H1 (cell line): Measurements from ENCODE around the gene AHCY. TPM values are rescaled to one million over a fixed set of nuclear protein-coding genes. Genes with fewer than 3 reads are reported as not detected.
"Not testable (repeated sequence)": the region's sequence is repeated elsewhere in the genome, so short reads cannot be mapped to it uniquely, and the experiment has no call there.

Experiments
- CTCF ChIA-PET: fragments of 300-600 bp; sonication (Branson Sonifier 250); formaldehyde crosslinking; loops from one replicate; lab custom pipeline; 2021; ENCODE audit not compliant: partially characterized antibody; lab: Charles Lee
- POLR2A ChIA-PET: fragments of 300-600 bp; sonication (Branson Sonifier 250); formaldehyde crosslinking; loops from one replicate; lab custom pipeline; 2021; ENCODE audit warnings: inconsistent platforms; ENCODE audit not compliant: partially characterized antibody; lab: Charles Lee
- DNase-seq, 2 experiments: peaks; one replicate each; pipeline versions ENCODE4 v3.0.0 to v3.0.0-alpha.2; 2010 to 2022; ENCODE audit warnings: low spot score in 2 of 2, low read depth in 1 of 2, mixed read lengths in 1 of 2
- FAIRE-seq: peaks from 2 replicates; lab custom pipeline; 2011; peaks lifted over from hg19 to GRCh38; lab: Jason Lieb, UNC
- H2AFZ ChIP-seq: 2 replicates; pipeline ENCODE4 v1.8.1; 2012; ENCODE audit warnings: low read length, inconsistent platforms
- H2AK5ac ChIP-seq: 2 replicates; pipeline ENCODE4 v1.6.1; 2013; ENCODE audit warnings: low read depth, low read length
- H2BK120ac ChIP-seq: replicated peaks from 2 replicates; pipeline ENCODE3; 2013; ENCODE audit warnings: low read depth, low read length, inconsistent platforms
- H2BK12ac ChIP-seq: 2 replicates; pipeline ENCODE4 v1.6.1; 2013; ENCODE audit warnings: low read depth, low read length
- H2BK15ac ChIP-seq: 2 replicates; pipeline ENCODE4 v1.6.1; 2013; ENCODE audit warnings: low read length
- H2BK20ac ChIP-seq: 2 replicates; pipeline ENCODE4 v1.6.1; 2013; ENCODE audit warnings: low read length
- H2BK5ac ChIP-seq: 2 replicates; pipeline ENCODE4 v1.6.1; 2013; ENCODE audit warnings: low read depth, low read length
- H3K14ac ChIP-seq: 2 replicates; pipeline ENCODE4 v1.6.1; 2013; ENCODE audit warnings: inconsistent platforms; ENCODE audit not compliant: insufficient read length
- H3K18ac ChIP-seq: 2 replicates; pipeline ENCODE4 v1.6.1; 2013; ENCODE audit warnings: low read length; ENCODE audit errors: extremely low read depth
- H3K23ac ChIP-seq: 2 replicates; pipeline ENCODE4 v1.6.1; 2013; ENCODE audit warnings: inconsistent platforms; ENCODE audit not compliant: insufficient read length
- H3K23me2 ChIP-seq: 2 replicates; pipeline ENCODE4 v1.6.1; 2013; ENCODE audit warnings: low read depth, low read length
- H3K27ac ChIP-seq: 2 replicates; pipeline ENCODE4 v1.6.1; 2011; ENCODE audit warnings: low read depth, low read length, inconsistent platforms
- H3K27me3 ChIP-seq, 4 experiments: replicated peaks in 1 of 4; 1 replicate in 1 of 4; 2 replicates in 3 of 4; pipeline versions ENCODE4 v1.6.1 to v1.8.1; 2011 to 2013; ENCODE audit warnings: low read length in 3 of 4, mild to moderate bottlenecking in 3 of 4, inconsistent platforms in 2 of 4, mixed read lengths in 2 of 4, moderate library complexity in 1 of 4; ENCODE audit not compliant: control insufficient read depth in 3 of 4, insufficient read depth in 3 of 4; ENCODE audit errors: extremely low read depth in 1 of 4
- H3K36me3 ChIP-seq, 4 experiments: 2 replicates each; pipeline versions ENCODE4 v1.6.1 to v1.8.1; 2011 to 2013; ENCODE audit warnings: mild to moderate bottlenecking in 4 of 4, low read length in 3 of 4, moderate library complexity in 2 of 4, control low read depth in 1 of 4, inconsistent platforms in 1 of 4; ENCODE audit not compliant: insufficient read depth in 4 of 4, control insufficient read depth in 2 of 4
- H3K4ac ChIP-seq: replicated peaks from 2 replicates; pipeline ENCODE3; 2013; ENCODE audit warnings: low read length, low read depth, mixed read lengths, inconsistent platforms; ENCODE audit not compliant: insufficient read length
- H3K4me1 ChIP-seq, 4 experiments: replicated peaks in 1 of 4; 1 replicate in 1 of 4; 2 replicates in 3 of 4; pipeline versions ENCODE4 v1.6.1 to v1.8.1; 2011 to 2013; ENCODE audit warnings: low read length in 3 of 4, inconsistent platforms in 2 of 4, mixed read lengths in 1 of 4; ENCODE audit not compliant: insufficient read depth in 4 of 4, control insufficient read depth in 3 of 4
- H3K4me2 ChIP-seq, 2 experiments: 2 replicates each; pipeline versions ENCODE4 v1.6.1 to v1.8.1; 2011 to 2013; ENCODE audit warnings: low read depth in 2 of 2, low read length in 2 of 2, control low read depth in 1 of 2, inconsistent platforms in 1 of 2, mild to moderate bottlenecking in 1 of 2; ENCODE audit not compliant: insufficient read depth in 1 of 2
- H3K4me3 ChIP-seq, 4 experiments: fragments of 200-600, 300-600 bp in 1 of 4; sonication (generic), shearing (Covaris generic), sonication (Bioruptor Twin) in 1 of 4; 2 replicates each; pipeline versions ENCODE4 v1.5.1 to v1.8.1; 2011 to 2016; ENCODE audit warnings: low read length in 4 of 4, low read depth in 3 of 4, control low read depth in 2 of 4, inconsistent platforms in 2 of 4, mild to moderate bottlenecking in 2 of 4, mixed read lengths in 1 of 4, moderate library complexity in 1 of 4; ENCODE audit not compliant: insufficient read depth in 2 of 4; ENCODE audit errors: extremely low read depth in 1 of 4
- H3K56ac ChIP-seq: replicated peaks from 2 replicates; pipeline ENCODE3; 2013; ENCODE audit warnings: low read depth, mild to moderate bottlenecking, mixed read lengths, low read length, inconsistent platforms; ENCODE audit not compliant: insufficient read length
- H3K79me1 ChIP-seq: 2 replicates; pipeline ENCODE4 v1.6.1; 2013; ENCODE audit warnings: low read depth, low read length, control low read depth
- H3K79me2 ChIP-seq, 2 experiments: 2 replicates each; pipeline versions ENCODE4 v1.6.1 to v1.8.1; 2012 to 2013; ENCODE audit warnings: low read length in 2 of 2, mild to moderate bottlenecking in 2 of 2, inconsistent platforms in 1 of 2; ENCODE audit not compliant: insufficient read depth in 2 of 2, control insufficient read depth in 1 of 2
- H3K9ac ChIP-seq, 4 experiments: replicated peaks in 1 of 4; 1 replicate in 1 of 4; 2 replicates in 3 of 4; pipeline versions ENCODE4 v1.6.1 to v1.8.1; 2011 to 2013; ENCODE audit warnings: low read depth in 3 of 4, low read length in 3 of 4, control low read depth in 2 of 4, mild to moderate bottlenecking in 2 of 4, moderate library complexity in 2 of 4, inconsistent platforms in 1 of 4; ENCODE audit errors: extremely low read depth in 1 of 4
- H3K9me3 ChIP-seq, 2 experiments: 2 replicates each; pipeline versions ENCODE4 v1.6.1 to v1.8.1; 2012 to 2013; ENCODE audit warnings: mild to moderate bottlenecking in 2 of 2, moderate library complexity in 2 of 2, control low read depth in 1 of 2, inconsistent platforms in 1 of 2, low read depth in 1 of 2, low read length in 1 of 2, mixed read lengths in 1 of 2; ENCODE audit not compliant: insufficient read depth in 2 of 2
- H4K20me1 ChIP-seq, 2 experiments: replicated peaks in 1 of 2; 2 replicates each; pipeline versions ENCODE3 to v1.8.1; 2011 to 2013; ENCODE audit warnings: inconsistent platforms in 2 of 2, low read length in 2 of 2, mild to moderate bottlenecking in 1 of 2; ENCODE audit not compliant: insufficient read depth in 2 of 2, control insufficient read depth in 1 of 2
- H4K5ac ChIP-seq: 2 replicates; pipeline ENCODE4 v1.6.1; 2013; ENCODE audit warnings: low read length, low read depth, mixed read lengths, inconsistent platforms; ENCODE audit not compliant: insufficient read length
- H4K8ac ChIP-seq: 2 replicates; pipeline ENCODE4 v1.8.0; 2013; ENCODE audit warnings: mild to moderate bottlenecking, moderate library complexity, low read length, inconsistent platforms; ENCODE audit not compliant: insufficient read depth; ENCODE audit errors: extremely low read depth
- H4K91ac ChIP-seq: replicated peaks from 2 replicates; pipeline ENCODE3; 2013; ENCODE audit warnings: low read length, mixed read lengths, inconsistent platforms; ENCODE audit not compliant: insufficient read length
- WGBS, 2 experiments: shearing (Covaris generic) in 1 of 2; methylation state at CpG; one replicate each; pipeline versions ENCODE4 v1.1.6 to v1.1.7; 2013 to 2015; ENCODE audit warnings: low lambda C conversion rate in 2 of 2, mixed read lengths in 2 of 2, inconsistent platforms in 1 of 2, low coverage in 1 of 2, missing lambda C conversion rate in 1 of 2; ENCODE audit not compliant: insufficient replicate concordance in 2 of 2, insufficient coverage in 1 of 2, insufficient read length in 1 of 2; ENCODE audit errors: extremely low coverage in 1 of 2, missing lambda C conversion rate in 1 of 2; 5-methylcytosine and 5-hydroxymethylcytosine counted together
- polyA plus RNA-seq, 7 experiments: library from polyadenylated mRNA; depleted of rRNA in 3 of 7; stranded (reverse) in 5 of 7; unstranded in 2 of 7; fragments of >200 nt in 5 of 7; fragments of 200-250 nt in 2 of 7; gene quantifications; 1 replicate in 5 of 7; 2 replicates in 1 of 7; 4 replicates in 1 of 7; pipeline versions ENCODE4 v1.2.1 to v1.2.3, GENCODE V29; 2011 to 2013; ENCODE audit warnings: missing spikeins in 2 of 7, mixed read lengths in 2 of 7
- total RNA-seq: library from RNA; stranded (reverse); fragmentation: NEBNext Ultra II Directional; extraction: Animal tissue kit (Norgen Biotek cat#: 25700); gene quantifications from 2 replicates; pipeline ENCODE4 v1.2.1, GENCODE V29; 2021

The AHCY gene
- total and polyA plus RNA-seq, 2 of the 8 experiments (the other 6 are each of a cell fraction or from before 2014, with no cell fraction given), result 404 to 638 TPM

DNA sequence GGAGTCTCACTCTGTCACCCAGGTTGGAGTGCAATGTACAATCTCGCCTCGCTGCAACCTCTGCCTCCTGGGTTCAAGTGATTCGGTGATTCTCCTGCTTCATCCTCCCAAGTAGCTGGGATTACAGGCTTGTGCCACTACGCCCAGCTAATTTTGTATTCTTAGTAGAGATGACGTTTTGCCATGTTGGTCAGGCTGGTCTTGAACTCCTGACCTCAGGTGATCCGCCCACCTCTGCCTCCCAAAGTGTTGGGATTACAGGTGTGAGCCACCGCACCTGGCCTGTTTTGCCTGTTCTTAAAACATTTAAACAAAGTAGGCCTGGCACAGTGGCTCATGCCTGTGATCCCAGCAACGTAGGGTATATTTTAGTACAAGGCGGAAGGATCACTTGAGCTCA lies 38.0 kb upstream of the AHCY start:
- H3K23ac ChIP-seq, H2BK120ac ChIP-seq, H3K9ac ChIP-seq, H3K14ac ChIP-seq, POLR2A ChIA-PET, H3K9me3 ChIP-seq, FAIRE-seq, H3K27me3 ChIP-seq, H3K23me2 ChIP-seq, H2BK15ac ChIP-seq, H3K4ac ChIP-seq, H3K79me1 ChIP-seq, H3K4me3 ChIP-seq, DNase-seq, H3K27ac ChIP-seq, H4K5ac ChIP-seq, H3K18ac ChIP-seq, H2AK5ac ChIP-seq, H3K56ac ChIP-seq, H2BK5ac ChIP-seq, H3K36me3 ChIP-seq, H4K8ac ChIP-seq, H4K20me1 ChIP-seq, H3K4me2 ChIP-seq, H2BK20ac ChIP-seq, H4K91ac ChIP-seq, H2BK12ac ChIP-seq, H3K79me2 ChIP-seq, H3K4me1 ChIP-seq: not testable (repeated sequence)
- 0 out of 2 replicates have a peak overlapping the region, but pooled peaks have one; percentile 42 for H2AFZ ChIP-seq
- CTCF ChIA-PET, result interaction anchor here (0.6 to 2.1 kb wide), 3 partner anchors 28 to 565 kb away, joined by 3 to 8 read pairs (median 3); no protein-coding TSS in a partner anchor
- WGBS, 2 experiments, result 95% methylated on average over 8 of the region's 9 CpGs; no CpG with 5 or more reads in 1 of the 2 experiments

DNA sequence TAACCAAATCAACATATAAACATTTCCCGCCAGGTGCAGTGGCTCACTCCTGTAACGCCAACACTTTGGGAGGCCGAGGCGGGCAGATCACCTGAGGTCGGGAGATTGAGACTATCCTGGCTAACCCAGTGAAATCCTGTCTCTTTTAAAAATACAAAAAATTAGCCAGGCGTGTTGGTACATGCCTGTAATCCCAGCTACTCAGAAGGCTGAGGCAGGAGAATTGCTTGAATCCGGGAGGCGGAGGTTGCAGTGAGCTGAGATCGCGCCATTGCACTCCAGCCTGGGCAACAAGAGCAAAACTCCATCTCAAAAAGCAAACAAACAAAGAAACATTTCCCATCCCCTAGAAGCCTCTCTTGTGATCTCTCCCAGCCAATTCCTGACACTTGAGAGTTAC lies 37.6 kb upstream of the AHCY start:
- CTCF ChIA-PET, result interaction anchor here (0.6 to 0.7 kb wide), 2 partner anchors 197 to 565 kb away, joined by 3 read pairs; no protein-coding TSS in a partner anchor
- H2BK15ac ChIP-seq, H3K4me3 ChIP-seq, H3K14ac ChIP-seq, H3K18ac ChIP-seq, H3K56ac ChIP-seq, H2BK5ac ChIP-seq, H2BK120ac ChIP-seq, POLR2A ChIA-PET, FAIRE-seq, H2BK12ac ChIP-seq, H3K4me2 ChIP-seq, H3K36me3 ChIP-seq, H3K4me1 ChIP-seq, H4K91ac ChIP-seq, DNase-seq, H4K5ac ChIP-seq, H3K27me3 ChIP-seq, H3K4ac ChIP-seq, H3K23ac ChIP-seq, H4K20me1 ChIP-seq, H4K8ac ChIP-seq, H3K9me3 ChIP-seq, H3K27ac ChIP-seq, H3K79me1 ChIP-seq, H3K79me2 ChIP-seq, H2BK20ac ChIP-seq, H2AK5ac ChIP-seq, H3K23me2 ChIP-seq, H3K9ac ChIP-seq: not testable (repeated sequence)
- WGBS, 2 experiments, result 95% methylated on average over 10 of the region's 10 CpGs; no CpG with 5 or more reads in 1 of the 2 experiments
- H2AFZ ChIP-seq, result peak overlapping the region; percentile 42; the same call in 1 of the 2 replicates
